Measurements from ENCODE around the gene BTBD7. TPM values are rescaled to one million over a fixed set of nuclear protein-coding genes. Genes with fewer than 3 reads are reported as not detected.

Gene BTBD7
- total and polyA plus RNA-seq, 2 of the 4 experiments (the other 2 are of a cell fraction), result 11.9 to 30.5 TPM

DNA sequence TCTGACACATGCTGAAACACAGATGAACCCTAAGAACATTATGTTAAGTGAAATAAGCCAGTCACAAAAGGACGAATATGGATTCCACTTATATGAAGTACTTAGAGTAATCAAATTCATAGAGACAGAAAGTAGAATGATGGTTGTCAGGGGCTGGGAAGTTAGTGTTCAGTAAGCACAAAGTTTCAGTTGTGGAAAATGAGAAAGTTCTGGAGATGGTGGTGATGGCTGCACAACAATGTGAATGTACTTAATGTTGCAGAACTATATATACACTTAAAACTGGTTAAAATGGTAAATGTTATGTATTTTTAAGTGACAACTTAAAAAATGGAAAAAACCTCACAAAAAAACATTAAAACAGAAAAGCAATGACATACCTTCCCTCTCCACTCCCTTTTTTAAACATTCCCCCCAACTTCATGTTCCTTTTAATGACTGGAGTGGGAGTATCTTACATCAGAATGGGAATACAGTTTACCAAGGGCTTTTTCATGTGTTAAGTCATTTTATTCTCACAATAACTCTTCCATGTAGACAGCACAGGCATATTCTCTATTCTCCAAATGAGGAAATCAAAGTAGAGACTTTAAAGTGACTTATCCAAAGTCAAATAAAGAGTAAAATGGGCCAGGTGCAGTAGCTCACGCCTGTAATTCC is 24.0 kb downstream of the BTBD7 start:
- no peak overlapping the region for H4K8ac ChIP-seq (ENCODE audit: low read depth in 2 of 2, low read length in 2 of 2)
- no peak overlapping the region for H3K18ac ChIP-seq (ENCODE audit: low read depth, low read length)
- H4K91ac ChIP-seq (ENCODE audit: insufficient read depth, low read depth, low read length), result no peak overlapping the region
- ATAC-seq (ENCODE audit: low read depth), result no peak
- no peak overlapping the region for H2BK5ac ChIP-seq (ENCODE audit: low read depth, low read length, poor library complexity, severe bottlenecking)
- no peaks in the 10 kb centered on the region for H3K27me3 ChIP-seq (ENCODE audit: control insufficient read depth, insufficient read depth, low read length)
- no peak overlapping the region for H2BK20ac ChIP-seq (ENCODE audit: low read depth, low read length)
- intact Hi-C loops (cut with micrococcal nuclease), result no loop called here
- no peak overlapping the region for H3K14ac ChIP-seq (replicated peaks; ENCODE audit: low read depth, low read length)
- H3K23ac ChIP-seq (ENCODE audit: low read depth, low read length), result no peak overlapping the region
- H3K36me3 ChIP-seq (ENCODE audit: control insufficient read depth, insufficient read depth, low read length), result no peaks in the 10 kb centered on the region
- ChIA-PET CTCF (interaction anchor here (0.6 kb wide), 1 partner anchor 139 kb away, joined by 3 read pairs; no protein-coding TSS in a partner anchor), POLR2A (ENCODE audit: unreplicated experiment) (no interaction called here)
- peaks cover 33% of the 10 kb centered on the region for H4K20me1 ChIP-seq (ENCODE audit: insufficient read depth, low read length)
- no peak overlapping the region for H2AK5ac ChIP-seq (ENCODE audit: low read depth, low read length)
- no peak for TF ChIP-seq FOS (IDR thresholded peaks at IDR 0.05; ENCODE audit: low read depth, low read length)
- TF ChIP-seq MAZ (IDR thresholded peaks at IDR 0.05; ENCODE audit: borderline replicate concordance, low read depth, low read length), result no peak
- TF ChIP-seq SMC3 (IDR thresholded peaks at IDR 0.05; ENCODE audit: low read depth, low read length), result no peak
- TF ChIP-seq, protein P1, sequence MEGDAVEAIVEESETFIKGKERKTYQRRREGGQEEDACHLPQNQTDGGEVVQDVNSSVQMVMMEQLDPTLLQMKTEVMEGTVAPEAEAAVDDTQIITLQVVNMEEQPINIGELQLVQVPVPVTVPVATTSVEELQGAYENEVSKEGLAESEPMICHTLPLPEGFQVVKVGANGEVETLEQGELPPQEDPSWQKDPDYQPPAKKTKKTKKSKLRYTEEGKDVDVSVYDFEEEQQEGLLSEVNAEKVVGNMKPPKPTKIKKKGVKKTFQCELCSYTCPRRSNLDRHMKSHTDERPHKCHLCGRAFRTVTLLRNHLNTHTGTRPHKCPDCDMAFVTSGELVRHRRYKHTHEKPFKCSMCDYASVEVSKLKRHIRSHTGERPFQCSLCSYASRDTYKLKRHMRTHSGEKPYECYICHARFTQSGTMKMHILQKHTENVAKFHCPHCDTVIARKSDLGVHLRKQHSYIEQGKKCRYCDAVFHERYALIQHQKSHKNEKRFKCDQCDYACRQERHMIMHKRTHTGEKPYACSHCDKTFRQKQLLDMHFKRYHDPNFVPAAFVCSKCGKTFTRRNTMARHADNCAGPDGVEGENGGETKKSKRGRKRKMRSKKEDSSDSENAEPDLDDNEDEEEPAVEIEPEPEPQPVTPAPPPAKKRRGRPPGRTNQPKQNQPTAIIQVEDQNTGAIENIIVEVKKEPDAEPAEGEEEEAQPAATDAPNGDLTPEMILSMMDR (conservative IDR thresholded peaks at IDR 0.05; ENCODE audit: low read depth, low read length), result no peak
- no peak for TF ChIP-seq RCOR1 (IDR thresholded peaks at IDR 0.05; ENCODE audit: insufficient replicate concordance, low read length)
- no peak overlapping the region for H3K27ac ChIP-seq (ENCODE audit: insufficient read depth, low read length)
- peaks cover 8% of the 10 kb centered on the region for H3K4me1 ChIP-seq (ENCODE audit: control insufficient read depth, insufficient read depth, low read length)
- H3K4me2 ChIP-seq (ENCODE audit: low read depth, low read length), result no peak overlapping the region
- no peak overlapping the region for H2BK15ac ChIP-seq (ENCODE audit: low read depth, low read length)
- H2AK9ac ChIP-seq (replicated peaks; ENCODE audit: low read depth, low read length, poor library complexity), result no peak overlapping the region
- BruUV-seq (replicated peaks), result no TSS peak
- in situ Hi-C loops (cut with MboI; ENCODE audit: low sequenced_read_pairs), result loop anchor here (25.0 kb wide), 1 partner anchor 1797 kb away; the partner anchor contains the start of gene PPP4R3A
- no peak overlapping the region for H4K5ac ChIP-seq (ENCODE audit: low read depth, low read length)
- H2BK120ac ChIP-seq (ENCODE audit: low read depth, low read length), result no peak overlapping the region
- no peak for DNase-seq
- no CpG with 5 or more reads among the region's 2 CpGs for WGBS, 2 experiments (ENCODE audit: extremely low coverage in 2 of 2, insufficient read length in 1 of 2)
- no peak overlapping the region for H3K4me3 ChIP-seq (ENCODE audit: insufficient read depth, low read depth, low read length)
- H3K9me1 ChIP-seq (ENCODE audit: insufficient read depth, low read length), result peaks cover 5% of the 10 kb centered on the region
- no peaks in the 10 kb centered on the region for H3K9me3 ChIP-seq (ENCODE audit: control insufficient read depth, insufficient read depth, low read length)
- dilution Hi-C loops (cut with HindIII; ENCODE audit: low sequenced_read_pairs, unreplicated experiment), result no loop called here
- peaks cover 25 to 62% of the 10 kb centered on the region in 2 experiments for H3K79me1 ChIP-seq (ENCODE audit: low read depth in 1 of 2, low read length in 2 of 2)
- H3K9ac ChIP-seq (ENCODE audit: low read depth, low read length), result no peak overlapping the region
- no peak overlapping the region for H3K4ac ChIP-seq (ENCODE audit: low read depth, low read length)
- H2AFZ ChIP-seq (replicated peaks; ENCODE audit: low read length, poor library complexity), result no peak overlapping the region
- no peak overlapping the region for H3K56ac ChIP-seq (ENCODE audit: extremely low read depth, insufficient read depth, low read length)

All from IMR-90 (cell line).